AG10803 (cell line): Measurements from ENCODE around the gene ZNF287.
A peak's percentile ranks its signal among the peaks of the same experiment; 100 is the strongest.

Experiments
- DNase-seq: peaks from one replicate; pipeline ENCODE4 v3.0.0; 2010; ENCODE audit warnings: low read depth
- H3K4me3 ChIP-seq: 2 replicates; pipeline ENCODE4 v1.5.1; 2011; ENCODE audit warnings: mild to moderate bottlenecking, low read length, control low read depth
- TF ChIP-seq, protein P1 (sequence below): conservative IDR thresholded peaks from 2 replicates; pipeline ENCODE4 v1.5.1; 2011; ENCODE audit warnings: mild to moderate bottlenecking, low read length, control low read depth, inconsistent platforms

ZNF287 gene

DNA sequence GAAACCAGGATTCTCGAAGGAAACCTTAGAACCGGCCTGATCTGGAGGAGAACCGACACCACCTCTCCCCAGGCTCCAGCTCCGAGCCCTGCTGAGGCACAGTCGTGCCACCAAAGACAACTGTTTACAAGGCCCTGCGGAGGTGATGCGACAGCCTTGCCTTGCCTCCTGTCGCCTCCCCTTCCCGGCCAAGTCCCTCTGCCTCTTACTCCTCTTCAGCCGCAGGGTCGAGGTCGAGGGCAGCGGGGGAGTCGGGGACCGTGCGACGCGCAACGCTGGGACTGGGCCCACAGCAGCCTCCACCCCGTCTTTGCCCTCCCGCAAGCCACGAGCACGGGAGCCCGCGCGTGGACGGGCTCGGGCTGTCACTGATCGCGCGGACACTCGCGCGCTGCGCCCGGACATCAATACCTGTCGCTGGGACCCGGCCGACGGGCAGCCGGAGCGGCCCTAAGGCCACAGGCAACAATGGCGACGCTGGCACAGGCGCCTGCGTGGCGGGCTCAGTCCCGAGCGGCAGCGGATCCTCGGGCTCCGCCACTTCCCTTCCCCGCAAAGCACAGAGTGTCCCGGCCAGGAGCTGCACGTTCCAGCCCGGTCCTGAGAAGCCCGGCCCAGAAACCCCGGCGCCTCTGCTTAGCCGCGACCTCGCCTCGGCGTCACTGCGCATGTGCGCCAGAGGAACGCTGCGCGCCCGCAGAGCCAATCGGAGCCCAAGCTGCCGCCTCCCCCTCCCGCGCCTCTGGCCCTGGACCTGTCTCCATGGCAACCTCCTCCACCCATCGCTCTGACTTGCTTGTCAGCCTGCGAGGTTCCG, at the start of gene ZNF287:
Gene ZNF287 (minus strand): TSS at position 664 of the 817 bp plus-strand sequence. CDS start 1,473 bp downstream, outside the sequence.
- TF ChIP-seq, protein P1, sequence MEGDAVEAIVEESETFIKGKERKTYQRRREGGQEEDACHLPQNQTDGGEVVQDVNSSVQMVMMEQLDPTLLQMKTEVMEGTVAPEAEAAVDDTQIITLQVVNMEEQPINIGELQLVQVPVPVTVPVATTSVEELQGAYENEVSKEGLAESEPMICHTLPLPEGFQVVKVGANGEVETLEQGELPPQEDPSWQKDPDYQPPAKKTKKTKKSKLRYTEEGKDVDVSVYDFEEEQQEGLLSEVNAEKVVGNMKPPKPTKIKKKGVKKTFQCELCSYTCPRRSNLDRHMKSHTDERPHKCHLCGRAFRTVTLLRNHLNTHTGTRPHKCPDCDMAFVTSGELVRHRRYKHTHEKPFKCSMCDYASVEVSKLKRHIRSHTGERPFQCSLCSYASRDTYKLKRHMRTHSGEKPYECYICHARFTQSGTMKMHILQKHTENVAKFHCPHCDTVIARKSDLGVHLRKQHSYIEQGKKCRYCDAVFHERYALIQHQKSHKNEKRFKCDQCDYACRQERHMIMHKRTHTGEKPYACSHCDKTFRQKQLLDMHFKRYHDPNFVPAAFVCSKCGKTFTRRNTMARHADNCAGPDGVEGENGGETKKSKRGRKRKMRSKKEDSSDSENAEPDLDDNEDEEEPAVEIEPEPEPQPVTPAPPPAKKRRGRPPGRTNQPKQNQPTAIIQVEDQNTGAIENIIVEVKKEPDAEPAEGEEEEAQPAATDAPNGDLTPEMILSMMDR = no peak
- DNase-seq = peak; percentile 89
- peak within 1 kb of the TSS; percentile 69 for H3K4me3 ChIP-seq

DNA sequence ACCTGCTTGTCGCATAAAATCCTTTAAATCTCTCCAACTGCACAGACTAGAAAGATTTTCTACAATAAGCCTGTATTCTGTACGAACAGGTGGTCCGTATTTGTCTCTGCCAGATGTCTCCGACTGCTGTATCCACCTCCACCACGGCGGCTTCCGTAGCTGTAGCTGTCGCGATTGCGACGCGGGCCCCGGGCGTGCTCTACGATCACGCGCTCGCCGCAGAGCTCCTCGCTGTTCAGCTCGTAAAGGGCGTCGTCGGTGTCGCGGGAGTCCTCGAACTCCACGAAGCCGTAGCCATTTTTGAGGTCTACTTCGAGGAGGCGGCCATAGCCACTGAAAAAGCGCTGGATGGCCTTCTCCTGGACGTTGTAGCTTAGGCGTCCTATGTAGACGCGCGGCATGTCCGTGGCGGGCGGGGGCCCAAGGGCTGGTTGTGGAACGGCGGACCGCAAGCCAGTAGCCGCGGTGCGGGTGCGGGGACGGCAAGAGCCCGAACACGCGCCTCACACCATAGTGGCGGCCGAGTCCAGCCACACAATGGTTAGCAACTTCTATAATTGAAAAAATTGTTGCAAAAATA, 48.6 kb upstream of the ZNF287 start:
- no peak for DNase-seq
- no peak overlapping the region for H3K4me3 ChIP-seq
- TF ChIP-seq, protein P1 = no peak

GRCh38 chr17:16599537-16599936, 30.5 kb upstream of the ZNF287 start:
- TF ChIP-seq, protein P1 = no peak
- DNase-seq = no peak

GRCh38 chr17:16593356-16594102, 24.5 kb upstream of the ZNF287 start:
- DNase-seq = peak; percentile 34
- TF ChIP-seq, protein P1 = no peak
- H3K4me3 ChIP-seq = no peak overlapping the region

More at GRCh38 chr17:16599537-16599936, 30.5 kb upstream of the ZNF287 start:
- H3K4me3 ChIP-seq = no peak overlapping the region

DNA sequence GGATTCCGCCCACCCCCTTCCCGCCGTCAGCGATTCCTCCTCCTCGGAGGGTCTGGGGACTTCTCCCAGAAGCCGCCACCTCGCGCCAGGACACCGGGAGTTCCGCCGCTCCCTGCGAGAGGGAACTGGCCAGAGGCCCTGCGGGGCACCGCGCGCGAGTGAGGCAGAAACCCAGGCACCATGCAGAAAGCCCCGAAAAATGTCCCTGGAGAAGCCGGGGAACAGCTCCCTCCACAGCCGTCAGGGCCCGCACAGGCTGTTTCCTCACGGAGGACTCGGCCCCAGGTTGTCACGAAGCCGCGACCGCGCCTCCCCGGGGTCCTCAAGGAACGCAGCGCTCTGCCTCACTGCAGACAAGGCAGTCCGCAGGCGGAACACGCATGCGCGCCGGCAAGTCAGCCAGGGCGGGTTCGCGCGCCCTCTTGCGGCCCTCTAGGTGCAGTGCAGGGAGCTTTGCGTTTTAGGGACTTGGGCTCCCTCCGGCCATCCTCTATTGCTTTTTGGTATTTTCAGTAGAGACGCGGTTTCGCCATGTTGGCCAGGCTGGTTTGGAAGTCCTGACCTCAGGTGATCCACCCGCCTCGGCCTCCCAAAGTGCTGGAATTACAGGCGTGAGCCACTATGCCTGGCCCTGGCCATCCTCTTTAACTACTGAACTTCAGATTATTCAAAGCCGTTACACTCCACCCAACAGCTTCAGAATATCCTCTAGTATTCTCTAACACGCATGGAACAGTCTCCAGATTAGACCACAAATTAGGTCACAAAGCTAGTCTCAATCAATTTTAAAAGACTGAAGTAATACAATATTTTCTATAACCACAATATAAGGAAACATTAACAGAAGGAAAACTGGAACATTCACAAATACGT, 20.3 kb upstream of the ZNF287 start:
- peak; percentile 79 for DNase-seq
- TF ChIP-seq, protein P1 = peak; percentile 92
- H3K4me3 ChIP-seq = peak overlapping the region; percentile 75

- TF ChIP-seq, protein P1 = no peak
- peak; percentile 44 for DNase-seq
- no peak overlapping the region for H3K4me3 ChIP-seq
Observed at GRCh38 chr17:16585796-16586195, 16.8 kb upstream of the ZNF287 start.
